Measurements from ENCODE around the gene RHO. TPM values are rescaled to one million over a fixed set of nuclear protein-coding genes. Genes with fewer than 3 reads are reported as not detected.

The RHO gene
- total RNA-seq, 1 donor from 2014 or later = not detected

DNA sequence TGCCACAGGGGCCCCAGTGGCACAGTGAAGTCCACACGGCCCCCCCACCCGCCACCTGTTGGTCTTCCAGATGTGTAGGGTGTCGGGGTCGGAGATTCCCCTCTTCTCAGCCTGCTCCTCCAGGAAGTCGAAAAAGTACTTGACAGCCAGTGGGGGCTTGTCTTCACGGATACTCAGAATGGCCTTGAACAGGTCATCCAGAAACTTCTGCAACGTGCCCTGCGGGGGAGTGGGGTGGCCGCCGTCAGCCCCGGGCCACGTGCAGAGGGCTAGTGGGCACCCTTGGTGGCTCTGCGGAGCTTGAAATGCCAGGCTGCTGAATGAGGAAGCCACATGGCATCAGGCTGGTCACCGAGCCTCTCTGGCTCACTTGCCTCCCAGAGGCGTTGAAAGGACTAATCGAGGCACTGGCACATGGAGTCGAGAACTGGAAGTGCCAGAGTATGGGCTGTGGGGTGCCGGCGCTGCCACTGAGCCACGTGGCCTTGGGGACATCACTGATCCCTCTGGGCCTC, 31.2 kb downstream of the RHO start:
- TF ChIP-seq, protein P1, sequence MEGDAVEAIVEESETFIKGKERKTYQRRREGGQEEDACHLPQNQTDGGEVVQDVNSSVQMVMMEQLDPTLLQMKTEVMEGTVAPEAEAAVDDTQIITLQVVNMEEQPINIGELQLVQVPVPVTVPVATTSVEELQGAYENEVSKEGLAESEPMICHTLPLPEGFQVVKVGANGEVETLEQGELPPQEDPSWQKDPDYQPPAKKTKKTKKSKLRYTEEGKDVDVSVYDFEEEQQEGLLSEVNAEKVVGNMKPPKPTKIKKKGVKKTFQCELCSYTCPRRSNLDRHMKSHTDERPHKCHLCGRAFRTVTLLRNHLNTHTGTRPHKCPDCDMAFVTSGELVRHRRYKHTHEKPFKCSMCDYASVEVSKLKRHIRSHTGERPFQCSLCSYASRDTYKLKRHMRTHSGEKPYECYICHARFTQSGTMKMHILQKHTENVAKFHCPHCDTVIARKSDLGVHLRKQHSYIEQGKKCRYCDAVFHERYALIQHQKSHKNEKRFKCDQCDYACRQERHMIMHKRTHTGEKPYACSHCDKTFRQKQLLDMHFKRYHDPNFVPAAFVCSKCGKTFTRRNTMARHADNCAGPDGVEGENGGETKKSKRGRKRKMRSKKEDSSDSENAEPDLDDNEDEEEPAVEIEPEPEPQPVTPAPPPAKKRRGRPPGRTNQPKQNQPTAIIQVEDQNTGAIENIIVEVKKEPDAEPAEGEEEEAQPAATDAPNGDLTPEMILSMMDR (IDR thresholded peaks at IDR 0.05; ENCODE audit: borderline replicate concordance) = no peak
- peak overlapping the region; percentile 93 for H3K27ac ChIP-seq (replicated peaks)
- no peak overlapping the region for H3K4me3 ChIP-seq
- intact Hi-C loops (cut with micrococcal nuclease) = loop anchor here (10.0 kb wide), 1 partner anchor 55 kb away; no protein-coding TSS in a partner anchor
- no peaks in the 10 kb centered on the region for H3K9me3 ChIP-seq (replicated peaks)
- no peaks in the 10 kb centered on the region for H3K27me3 ChIP-seq (ENCODE audit: low read depth)
- DNase-seq = no peak
- H3K36me3 ChIP-seq = peaks cover 68% of the 10 kb centered on the region
- peaks cover 99% of the 10 kb centered on the region for H3K4me1 ChIP-seq

DNA sequence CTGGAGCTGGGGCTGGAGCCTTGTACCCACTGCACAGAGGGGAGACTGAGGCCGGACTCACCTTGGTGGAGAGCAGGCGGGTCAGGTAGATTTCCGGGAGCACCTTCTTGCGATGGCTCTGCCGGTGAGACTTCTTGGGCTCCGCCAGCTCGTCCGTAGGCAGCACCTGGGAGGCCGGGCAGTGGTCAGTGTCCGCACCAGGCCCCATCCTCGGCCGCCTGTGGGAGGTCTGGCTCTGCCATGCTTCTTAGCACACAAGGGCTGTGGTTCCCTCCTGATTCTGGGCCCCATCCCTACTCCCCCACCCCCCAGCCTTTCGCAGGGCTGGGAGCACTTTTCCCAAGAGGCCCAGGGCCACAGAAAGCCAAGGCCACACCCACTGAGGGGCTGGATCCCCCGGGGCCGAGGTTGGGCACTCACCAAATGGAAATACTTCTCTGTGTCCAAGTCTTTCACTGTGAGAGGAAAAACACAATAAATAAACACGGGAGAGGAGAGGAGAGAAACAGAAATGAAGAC, 31.9 kb downstream of the RHO start:
- H3K27ac ChIP-seq (replicated peaks) = peak overlapping the region; percentile 93
- H3K4me1 ChIP-seq = peaks cover 99% of the 10 kb centered on the region
- DNase-seq = peak; percentile 60
- no peaks in the 10 kb centered on the region for H3K27me3 ChIP-seq (ENCODE audit: low read depth)
- H3K9me3 ChIP-seq (replicated peaks) = no peaks in the 10 kb centered on the region
- TF ChIP-seq, protein P1 (IDR thresholded peaks at IDR 0.05; ENCODE audit: borderline replicate concordance) = no peak
- peak overlapping the region; percentile 36 for H3K4me3 ChIP-seq
- H3K36me3 ChIP-seq = peaks cover 75% of the 10 kb centered on the region
- intact Hi-C loops (cut with micrococcal nuclease) = no loop called here

DNA sequence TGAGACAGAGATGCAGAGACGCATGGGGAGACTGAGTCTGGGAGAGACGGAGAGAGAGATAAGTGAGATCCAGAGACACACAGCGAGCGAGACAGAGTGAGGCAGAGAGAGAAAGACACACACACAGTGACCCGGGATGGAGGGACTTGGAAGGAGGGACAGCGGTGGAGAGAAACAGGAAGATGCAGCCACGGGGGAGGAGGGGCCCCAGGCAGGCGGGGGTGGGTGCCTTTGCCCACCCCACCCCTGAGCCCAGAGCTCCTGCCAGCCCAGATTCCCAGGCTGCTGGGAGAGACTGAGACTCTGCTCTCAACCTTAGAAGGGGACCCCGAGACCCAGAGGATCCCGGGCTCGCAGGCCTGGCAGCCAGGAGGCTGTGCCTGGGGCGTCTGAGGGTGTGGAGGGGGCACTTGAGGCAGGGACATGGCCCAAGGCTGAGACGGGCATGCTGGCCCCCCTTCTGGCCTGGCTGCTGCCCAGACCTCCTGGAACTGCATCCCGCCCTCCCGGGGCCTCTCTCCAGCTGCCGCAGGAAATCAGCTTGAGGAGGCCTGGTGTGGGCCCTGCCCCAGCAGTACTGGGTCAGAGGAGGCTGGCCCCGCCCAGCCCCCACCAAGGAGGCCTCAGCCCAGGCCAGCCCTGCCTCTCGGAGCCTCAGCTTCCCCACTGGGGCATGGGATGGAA, 32.6 kb downstream of the RHO start:
- Histone ChIP-seq H3K4me3 (peak overlapping the region; percentile 36), H3K27ac (replicated peaks) (peak overlapping the region; percentile 93), H3K4me1 (peaks cover 99% of the 10 kb centered on the region), H3K36me3 (peaks cover 79% of the 10 kb centered on the region), H3K9me3 (replicated peaks) (no peaks in the 10 kb centered on the region), H3K27me3 (ENCODE audit: low read depth) (no peaks in the 10 kb centered on the region)
- intact Hi-C loops (cut with micrococcal nuclease) = no loop called here
- TF ChIP-seq, protein P1 (IDR thresholded peaks at IDR 0.05; ENCODE audit: borderline replicate concordance) = no peak
- DNase-seq = peak; percentile 88

DNA sequence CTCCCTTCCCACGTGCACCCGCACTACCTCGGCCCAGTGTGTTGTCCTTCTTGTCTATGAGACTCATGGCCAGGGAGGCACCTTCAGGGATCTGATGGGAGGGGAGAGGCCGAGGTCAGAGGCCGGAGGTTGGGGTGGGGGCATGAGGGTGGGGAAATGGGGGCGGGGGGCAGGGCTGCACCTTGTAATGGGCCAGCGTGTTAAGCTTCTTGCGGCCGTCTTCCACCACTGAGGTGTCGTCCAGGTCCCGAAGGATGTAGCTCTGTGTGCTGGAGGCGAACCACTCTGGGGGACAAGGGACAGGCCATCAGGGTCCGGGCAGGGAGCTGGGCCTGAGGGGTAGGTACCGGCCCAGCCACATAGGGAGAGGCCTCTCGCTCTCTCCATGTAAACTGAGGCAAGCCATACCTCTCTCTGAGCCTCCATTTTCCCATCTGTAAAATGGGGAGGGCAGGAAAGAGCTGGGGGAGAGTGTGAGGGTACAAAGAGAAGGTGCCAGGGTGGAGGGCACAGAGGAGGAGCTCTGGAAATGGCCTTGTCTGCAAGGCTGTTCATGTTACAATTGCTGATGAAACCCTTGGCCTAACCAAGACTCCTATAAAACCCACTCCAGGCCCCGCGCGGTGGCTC, 33.3 kb downstream of the RHO start:
- peaks cover 100% of the 10 kb centered on the region for H3K4me1 ChIP-seq
- no peaks in the 10 kb centered on the region for H3K27me3 ChIP-seq (ENCODE audit: low read depth)
- peak overlapping the region; percentile 36 for H3K4me3 ChIP-seq
- H3K27ac ChIP-seq (replicated peaks) = peak overlapping the region; percentile 93
- no peaks in the 10 kb centered on the region for H3K9me3 ChIP-seq (replicated peaks)
- intact Hi-C loops (cut with micrococcal nuclease) = no loop called here
- peaks cover 79% of the 10 kb centered on the region for H3K36me3 ChIP-seq
- TF ChIP-seq, protein P1 (IDR thresholded peaks at IDR 0.05; ENCODE audit: borderline replicate concordance) = no peak
- DNase-seq = no peak

DNA sequence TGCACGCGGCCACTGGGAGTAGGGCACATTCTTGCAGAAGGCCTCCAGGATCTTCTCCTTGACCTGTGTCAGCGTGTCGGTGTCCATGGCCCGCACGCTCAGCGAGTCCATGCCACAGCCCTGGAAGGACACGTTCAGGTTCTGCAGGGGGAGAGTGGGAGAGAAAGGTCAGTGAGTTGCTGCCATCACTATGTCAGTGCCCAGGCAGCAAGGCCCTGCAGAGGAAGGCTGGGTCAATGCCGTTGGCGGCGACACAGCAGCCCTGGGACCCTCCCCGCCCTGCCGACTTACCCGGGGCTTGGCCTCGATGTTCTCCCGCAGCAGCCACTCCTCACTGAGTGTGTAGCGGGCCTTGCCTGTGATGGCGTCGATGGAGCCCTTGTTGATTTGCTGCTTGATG, 34.4 kb downstream of the RHO start:
- intact Hi-C loops (cut with micrococcal nuclease) = no loop called here
- DNase-seq = no peak
- Histone ChIP-seq H3K27ac (replicated peaks) (peak overlapping the region; percentile 93), H3K36me3 (peaks cover 76% of the 10 kb centered on the region), H3K4me1 (peaks cover 100% of the 10 kb centered on the region), H3K4me3 (no peak overlapping the region), H3K9me3 (replicated peaks) (no peaks in the 10 kb centered on the region), H3K27me3 (ENCODE audit: low read depth) (no peaks in the 10 kb centered on the region)
- TF ChIP-seq, protein P1 (IDR thresholded peaks at IDR 0.05; ENCODE audit: borderline replicate concordance) = no peak
